Neuronal stem cell (in vitro differentiated cells): ENCODE data around the gene KRT7.
A peak's percentile ranks its signal among the peaks of the same experiment; 100 is the strongest.

Source experiments
- DNase-seq: peaks from one replicate; pipeline ENCODE4 v3.0.0-alpha.2; 2013; ENCODE audit warnings: low spot score
- H2AFZ ChIP-seq: one replicate; pipeline ENCODE4 v1.6.1; 2013; ENCODE audit warnings: mild to moderate bottlenecking, low read length, inconsistent platforms
- H2AK5ac ChIP-seq: 2 replicates; pipeline ENCODE4 v1.6.1; 2013; ENCODE audit warnings: low read depth, mild to moderate bottlenecking, inconsistent platforms, low read length, moderate library complexity, mixed read lengths
- H2BK120ac ChIP-seq: 2 replicates; pipeline ENCODE4 v1.6.1; 2013; ENCODE audit warnings: low read depth, mild to moderate bottlenecking, inconsistent platforms, low read length, moderate library complexity, mixed read lengths
- H2BK12ac ChIP-seq: one replicate; pipeline ENCODE4 v1.6.1; 2013; ENCODE audit warnings: low read length, inconsistent platforms
- H2BK15ac ChIP-seq: 2 replicates; pipeline ENCODE4 v1.6.1; 2013; ENCODE audit warnings: mild to moderate bottlenecking, low read length, inconsistent platforms, mixed read lengths
- H2BK5ac ChIP-seq: one replicate; pipeline ENCODE4 v1.6.1; 2013; ENCODE audit warnings: inconsistent platforms, mild to moderate bottlenecking, low read length, moderate library complexity
- H3K14ac ChIP-seq: one replicate; pipeline ENCODE4 v1.6.1; 2013; ENCODE audit warnings: low read length, inconsistent platforms
- H3K18ac ChIP-seq: 2 replicates; pipeline ENCODE4 v1.6.1; 2013; ENCODE audit warnings: low read length, inconsistent platforms
- H3K23ac ChIP-seq: 2 replicates; pipeline ENCODE4 v1.6.1; 2013; ENCODE audit warnings: low read depth, mild to moderate bottlenecking, mixed read lengths, low read length, inconsistent platforms; ENCODE audit not compliant: poor library complexity
- H3K27ac ChIP-seq: replicated peaks from 3 replicates; pipeline ENCODE4 v1.5.1; 2013; ENCODE audit warnings: low read length, inconsistent platforms
- H3K27me3 ChIP-seq, 3 experiments: 2 replicates each; pipeline ENCODE4 v1.6.1; 2013; ENCODE audit warnings: low read length in 3 of 3, mild to moderate bottlenecking in 2 of 3, inconsistent platforms in 1 of 3, low read depth in 1 of 3, mixed read lengths in 1 of 3, moderate library complexity in 1 of 3; ENCODE audit not compliant: control insufficient read depth in 3 of 3, insufficient read depth in 3 of 3
- H3K36me3 ChIP-seq, 2 donors: replicated peaks in 1 of 2; 2 replicates each; pipeline ENCODE4 v1.6.1; 2013; ENCODE audit warnings: low read length in 2 of 2; ENCODE audit not compliant: control insufficient read depth in 2 of 2, insufficient read depth in 2 of 2
- H3K4ac ChIP-seq: 2 replicates; pipeline ENCODE4 v1.6.1; 2013; ENCODE audit warnings: inconsistent platforms, mild to moderate bottlenecking, low read length, moderate library complexity
- H3K4me1 ChIP-seq, 2 donors: 1 replicate in 1 of 2; 2 replicates in 1 of 2; pipeline ENCODE4 v1.6.1; 2013; ENCODE audit warnings: low read length in 2 of 2, low read depth in 1 of 2; ENCODE audit not compliant: control insufficient read depth in 2 of 2, insufficient read depth in 1 of 2
- H3K4me2 ChIP-seq: one replicate; pipeline ENCODE4 v1.6.1; 2013; ENCODE audit warnings: mild to moderate bottlenecking, low read length, inconsistent platforms; ENCODE audit not compliant: insufficient read depth, poor library complexity, severe bottlenecking
- H3K4me3 ChIP-seq, 2 donors: 2 replicates each; pipeline ENCODE4 v1.5.1; 2013; ENCODE audit warnings: low read length in 2 of 2, mild to moderate bottlenecking in 2 of 2, inconsistent platforms in 1 of 2, moderate library complexity in 1 of 2
- H3K79me1 ChIP-seq: one replicate; pipeline ENCODE4 v1.6.1; 2013; ENCODE audit warnings: low read depth, mild to moderate bottlenecking, inconsistent platforms, low read length, moderate library complexity
- H3K9ac ChIP-seq: one replicate; pipeline ENCODE4 v1.6.1; 2013; ENCODE audit warnings: mild to moderate bottlenecking, low read depth, low read length, inconsistent platforms; ENCODE audit not compliant: poor library complexity
- H3K9me3 ChIP-seq, 2 donors: replicated peaks in 1 of 2; 2 replicates each; pipeline versions ENCODE3 to v1.6.1; 2013; ENCODE audit warnings: low read length in 2 of 2, mild to moderate bottlenecking in 2 of 2, inconsistent platforms in 1 of 2, low read depth in 1 of 2, mixed read lengths in 1 of 2, moderate library complexity in 1 of 2; ENCODE audit not compliant: control insufficient read depth in 2 of 2, insufficient read depth in 1 of 2
- H4K8ac ChIP-seq: one replicate; pipeline ENCODE4 v1.6.1; 2013; ENCODE audit warnings: low read depth, mild to moderate bottlenecking, inconsistent platforms, low read length, moderate library complexity
- H4K91ac ChIP-seq: one replicate; pipeline ENCODE4 v1.6.1; 2013; ENCODE audit warnings: low read length, low read depth, mild to moderate bottlenecking, inconsistent platforms; ENCODE audit not compliant: poor library complexity
- WGBS, 2 donors: extraction: QIAGEN DNeasy Blood & Tissue Kit; methylation state at CpG; one replicate each; pipeline ENCODE4 v1.1.7; 2013; ENCODE audit warnings: missing lambda C conversion rate in 2 of 2, mixed read lengths in 1 of 2; ENCODE audit not compliant: insufficient read length in 2 of 2, insufficient replicate concordance in 1 of 2; ENCODE audit errors: extremely low coverage in 2 of 2; 5-methylcytosine and 5-hydroxymethylcytosine counted together

Gene KRT7

DNA sequence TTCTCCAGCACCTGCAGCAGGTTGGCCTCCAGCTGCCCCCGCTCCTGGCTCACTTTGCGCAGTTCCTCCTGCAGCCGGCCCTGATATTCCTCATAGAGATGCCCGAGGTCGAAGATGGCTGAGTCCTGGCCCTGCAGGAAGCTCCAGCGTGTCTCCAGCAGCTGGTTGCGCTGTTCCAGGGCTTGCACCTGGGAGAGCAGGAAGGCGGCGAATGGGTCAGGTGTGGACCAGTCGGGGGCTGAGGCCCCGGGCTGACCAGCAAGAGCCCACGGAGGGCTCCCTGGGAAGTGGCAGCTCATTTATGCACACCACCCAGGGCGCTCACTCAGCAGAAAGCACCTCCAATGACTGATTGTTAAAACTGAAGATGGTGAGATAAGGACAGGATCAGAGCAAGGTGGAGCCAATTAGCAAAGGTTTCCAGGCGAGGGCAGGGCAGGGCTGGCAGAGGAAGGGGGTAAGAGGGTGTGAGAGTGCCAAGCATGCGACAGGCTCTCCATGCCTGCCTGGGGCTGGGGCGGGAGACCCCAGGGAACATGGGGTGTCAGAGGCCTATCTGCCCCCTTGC, 47.6 kb upstream of the KRT7 start:
- WGBS, 2 donors: no CpG with 5 or more reads among the region's 16 CpGs
- no peak overlapping the region for H3K4me3 ChIP-seq
- peak overlapping the region; percentile 15 for H3K9ac ChIP-seq
- H3K4me1 ChIP-seq: peaks cover 3 to 24% of the 10 kb centered on the region in 2 donors
- no peak overlapping the region for H3K4ac ChIP-seq
- H3K79me1 ChIP-seq: no peaks in the 10 kb centered on the region
- H3K18ac ChIP-seq: peak overlapping the region; percentile 33
- H3K9me3 ChIP-seq: no peaks in the 10 kb centered on the region
- H3K27ac ChIP-seq: no peak overlapping the region
- no peak overlapping the region for H2AFZ ChIP-seq
- no peak for DNase-seq
- no peak overlapping the region for H2BK12ac ChIP-seq
- H3K23ac ChIP-seq: no peak overlapping the region
- peak overlapping the region; percentile 21 for H2AK5ac ChIP-seq
- peaks cover 0 to 33% (median 0%) of the 10 kb centered on the region in 3 experiments for H3K27me3 ChIP-seq
- H2BK15ac ChIP-seq: peak overlapping the region; percentile 28
- no peak overlapping the region for H3K14ac ChIP-seq
- no peak overlapping the region for H2BK5ac ChIP-seq
- no peaks in the 10 kb centered on the region for H3K36me3 ChIP-seq
- H2BK120ac ChIP-seq: peak overlapping the region; percentile 11
- H4K91ac ChIP-seq: peak overlapping the region; percentile 35
- H3K4me2 ChIP-seq: no peak overlapping the region
- peak overlapping the region; percentile 19 for H4K8ac ChIP-seq

DNA sequence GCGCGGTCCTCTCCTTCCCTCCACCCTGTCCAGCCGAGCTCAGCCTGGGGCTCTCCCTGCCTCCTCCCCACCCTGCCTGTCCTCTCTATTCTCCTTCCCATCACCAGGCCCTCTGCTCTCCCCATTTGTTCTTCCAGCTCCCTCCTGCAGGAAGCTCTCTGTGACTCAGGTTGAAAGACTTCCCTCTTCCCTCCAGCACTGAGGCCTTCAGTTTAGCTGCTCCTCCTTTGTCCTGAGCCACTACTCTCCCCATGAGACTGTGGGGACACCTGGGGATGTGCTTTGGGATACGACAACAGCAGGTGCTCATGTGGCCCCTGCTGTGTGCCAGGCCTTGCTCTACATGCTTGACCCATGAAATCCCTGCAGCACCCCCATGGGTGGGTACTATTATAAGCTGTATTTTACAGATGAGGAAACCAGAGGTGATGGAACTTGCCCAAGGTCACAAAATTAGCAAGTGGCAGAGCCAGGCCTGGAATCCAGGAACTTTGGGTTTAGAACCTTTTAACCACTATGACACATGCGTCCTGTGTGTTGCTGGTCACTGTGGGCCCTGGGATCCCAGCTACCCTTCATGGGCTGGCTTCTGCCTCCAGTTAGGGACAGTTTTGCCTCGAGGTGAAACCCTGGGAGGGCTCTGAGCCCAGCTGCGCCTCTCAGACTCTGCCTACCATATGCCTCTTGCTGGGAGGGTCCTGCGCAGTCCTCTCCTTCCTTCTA, 46.8 kb upstream of the KRT7 start:
- peak overlapping the region; percentile 52 for H2BK120ac ChIP-seq
- no CpG with 5 or more reads among the region's 8 CpGs for whole genome bisulfite sequencing, 2 donors
- H3K4me1 ChIP-seq: peaks cover 3 to 20% of the 10 kb centered on the region in 2 donors
- peak overlapping the region; percentile 32 for H3K18ac ChIP-seq
- no peak overlapping the region for H2BK15ac ChIP-seq
- H2AFZ ChIP-seq: no peak overlapping the region
- H3K23ac ChIP-seq: no peak overlapping the region
- H3K14ac ChIP-seq: no peak overlapping the region
- no peak overlapping the region for H3K4me3 ChIP-seq
- H3K4me2 ChIP-seq: no peak overlapping the region
- peak overlapping the region; percentile 25 for H2BK5ac ChIP-seq
- H3K9ac ChIP-seq: peak overlapping the region; percentile 34
- H3K4ac ChIP-seq: no peak overlapping the region
- no peak overlapping the region for H4K91ac ChIP-seq
- DNase-seq: no peak
- no peak overlapping the region for H2BK12ac ChIP-seq
- no peaks in the 10 kb centered on the region for H3K9me3 ChIP-seq
- H2AK5ac ChIP-seq: peak overlapping the region; percentile 68
- no peaks in the 10 kb centered on the region for H3K36me3 ChIP-seq
- no peak overlapping the region for H3K27ac ChIP-seq
- no peaks in the 10 kb centered on the region for H3K79me1 ChIP-seq
- peaks cover 0 to 25% (median 0%) of the 10 kb centered on the region in 3 experiments for H3K27me3 ChIP-seq
- peak overlapping the region; percentile 19 for H4K8ac ChIP-seq

DNA sequence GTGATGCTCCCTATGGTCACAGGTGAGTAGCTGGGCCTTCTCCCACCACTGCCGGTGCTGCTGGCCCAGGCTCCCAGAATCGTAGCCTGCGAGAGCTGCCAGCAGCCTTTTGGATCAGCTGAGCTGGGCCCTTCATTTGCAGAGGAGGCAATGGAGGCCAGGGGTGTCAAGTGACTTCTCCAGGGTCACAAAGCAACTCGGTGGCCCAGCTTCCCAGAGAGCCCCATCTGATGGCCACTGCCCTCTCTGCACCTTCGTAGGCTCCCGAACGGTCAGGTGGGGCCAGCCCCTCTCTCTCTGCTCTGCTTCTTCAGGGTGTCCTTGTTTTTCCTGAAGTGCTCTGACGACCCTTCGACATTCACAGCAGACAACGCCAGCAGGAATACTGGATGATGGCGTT, 45.8 kb upstream of the KRT7 start:
- Histone ChIP-seq H2AK5ac (peak overlapping the region; percentile 68), H3K36me3 (no peaks in the 10 kb centered on the region), H3K4me1 (peaks cover 0 to 12% of the 10 kb centered on the region in 2 donors), H3K18ac (peak overlapping the region; percentile 0), H3K4me3 (no peak overlapping the region), H4K8ac (no peak overlapping the region), H3K27ac (no peak overlapping the region), H2BK5ac (peak overlapping the region; percentile 25), H2BK120ac (no peak overlapping the region), H3K23ac (no peak overlapping the region), H2BK12ac (no peak overlapping the region), H3K14ac (peak overlapping the region; percentile 6), H3K4me2 (no peak overlapping the region), H3K4ac (no peak overlapping the region), H2BK15ac (peak overlapping the region; percentile 35), H2AFZ (no peak overlapping the region), H3K79me1 (no peaks in the 10 kb centered on the region), H3K27me3 (peaks cover 0 to 19% (median 0%) of the 10 kb centered on the region in 3 experiments), H3K9ac (no peak overlapping the region), H4K91ac (no peak overlapping the region), H3K9me3 (no peaks in the 10 kb centered on the region)
- no CpG with 5 or more reads among the region's 11 CpGs for WGBS, 2 donors
- no peak for DNase-seq

DNA sequence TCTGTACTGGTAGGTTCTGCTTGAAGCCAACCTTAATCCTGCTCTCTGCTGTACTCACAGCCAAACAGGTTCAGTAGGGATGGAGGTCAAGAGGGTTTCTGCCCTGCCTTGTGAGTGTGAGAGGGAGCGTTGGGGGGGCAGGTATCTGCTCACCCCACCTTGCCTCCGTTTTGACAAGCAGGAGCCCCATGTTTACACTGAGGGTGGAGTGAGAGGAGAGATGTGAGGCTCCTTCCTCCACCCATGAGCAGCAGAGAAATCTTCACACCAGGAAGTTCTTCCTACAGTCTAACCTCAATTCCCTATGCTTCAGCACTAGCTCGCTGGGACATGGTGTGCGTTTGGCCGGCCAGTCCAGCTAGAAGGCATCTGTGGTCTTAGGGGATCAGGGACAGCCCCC, 45.4 kb upstream of the KRT7 start:
- WGBS, 2 donors: no CpG with 5 or more reads among the region's 5 CpGs
- peak overlapping the region; percentile 35 for H2BK15ac ChIP-seq
- H3K27me3 ChIP-seq: peaks cover 0 to 15% (median 0%) of the 10 kb centered on the region in 3 experiments
- no peak overlapping the region for H2BK12ac ChIP-seq
- H3K4me3 ChIP-seq: no peak overlapping the region
- H3K14ac ChIP-seq: peak overlapping the region; percentile 26
- H4K8ac ChIP-seq: no peak overlapping the region
- no peaks in the 10 kb centered on the region for H3K9me3 ChIP-seq
- H2AFZ ChIP-seq: no peak overlapping the region
- no peak overlapping the region for H3K4me2 ChIP-seq
- H4K91ac ChIP-seq: no peak overlapping the region
- H3K23ac ChIP-seq: no peak overlapping the region
- no peak overlapping the region for H2BK5ac ChIP-seq
- H3K4ac ChIP-seq: no peak overlapping the region
- DNase-seq: no peak
- no peak overlapping the region for H3K9ac ChIP-seq
- no peaks in the 10 kb centered on the region for H3K79me1 ChIP-seq
- peaks cover 0 to 11% of the 10 kb centered on the region in 2 donors for H3K4me1 ChIP-seq
- no peaks in the 10 kb centered on the region for H3K36me3 ChIP-seq
- H2BK120ac ChIP-seq: no peak overlapping the region
- H3K18ac ChIP-seq: no peak overlapping the region
- H3K27ac ChIP-seq: no peak overlapping the region
- peak overlapping the region; percentile 68 for H2AK5ac ChIP-seq
